GM19035 (cell line): ENCODE results near the gene ARAF.
"Not testable (repeated sequence)": the region's sequence is repeated elsewhere in the genome, so short reads cannot be mapped to it uniquely, and the experiment has no call there.

Experiments
- ATAC-seq: cut with Tn5 transposase; IDR thresholded peaks from one replicate; pipeline ENCODE4 v1.9.1; 2021; ENCODE audit not compliant: unreplicated experiment

Gene ARAF

DNA sequence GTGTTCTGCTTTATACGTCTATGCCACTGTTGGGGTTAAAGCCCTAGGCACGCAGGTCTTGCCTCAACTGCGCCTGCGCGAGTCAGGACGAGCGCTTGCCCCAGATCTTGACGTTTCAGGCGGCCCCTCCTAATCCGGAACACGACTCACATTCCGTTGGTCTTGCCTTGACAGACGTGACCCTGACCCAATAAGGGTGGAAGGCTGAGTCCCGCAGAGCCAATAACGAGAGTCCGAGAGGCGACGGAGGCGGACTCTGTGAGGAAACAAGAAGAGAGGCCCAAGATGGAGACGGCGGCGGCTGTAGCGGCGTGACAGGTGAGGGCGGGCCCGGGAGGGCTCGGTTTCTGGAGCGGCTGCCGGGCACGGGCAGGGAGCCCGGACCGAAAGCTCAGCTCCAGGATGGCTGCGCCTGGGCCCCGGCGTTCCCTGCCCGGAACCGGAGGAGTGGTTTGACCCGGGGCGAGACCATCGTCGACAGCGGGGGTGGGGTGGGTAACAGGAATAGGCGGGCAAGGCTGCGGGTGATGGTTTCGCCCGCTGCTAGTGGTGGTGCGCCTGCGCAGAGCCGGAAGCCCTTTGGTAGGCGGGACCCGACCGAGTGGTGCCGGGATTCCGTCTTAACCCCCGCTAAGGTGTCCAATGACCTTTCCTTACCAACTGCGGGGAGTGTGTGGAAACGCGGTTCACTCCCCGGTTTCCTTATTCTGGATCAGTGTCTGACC lies at the start of gene ARAF:
ARAF (plus strand) TSS at position 272 of the 725 bp plus-strand sequence. CDS start 1,763 bp downstream, outside the sequence.
- peak; percentile 91 for ATAC-seq

DNA sequence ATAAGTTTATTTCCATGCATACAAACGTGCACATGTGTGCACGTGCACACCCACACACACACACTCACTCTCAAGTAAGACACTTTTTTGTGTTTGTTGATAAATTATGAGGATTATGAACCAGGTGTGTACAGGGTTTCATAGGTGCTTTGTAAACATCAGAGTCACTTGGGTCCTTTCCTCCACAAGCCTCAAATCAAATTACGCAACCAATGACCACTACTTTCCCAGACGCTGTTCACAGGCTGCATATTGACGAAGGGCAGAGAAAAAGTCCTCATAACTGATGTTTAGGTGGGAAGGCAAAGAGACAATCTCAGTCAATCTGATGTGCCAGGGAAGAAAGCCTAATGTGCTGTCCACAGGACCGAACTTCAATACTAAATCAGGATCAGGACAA lies 48.6 kb upstream of the ARAF start:
- not testable (repeated sequence) for ATAC-seq

DNA sequence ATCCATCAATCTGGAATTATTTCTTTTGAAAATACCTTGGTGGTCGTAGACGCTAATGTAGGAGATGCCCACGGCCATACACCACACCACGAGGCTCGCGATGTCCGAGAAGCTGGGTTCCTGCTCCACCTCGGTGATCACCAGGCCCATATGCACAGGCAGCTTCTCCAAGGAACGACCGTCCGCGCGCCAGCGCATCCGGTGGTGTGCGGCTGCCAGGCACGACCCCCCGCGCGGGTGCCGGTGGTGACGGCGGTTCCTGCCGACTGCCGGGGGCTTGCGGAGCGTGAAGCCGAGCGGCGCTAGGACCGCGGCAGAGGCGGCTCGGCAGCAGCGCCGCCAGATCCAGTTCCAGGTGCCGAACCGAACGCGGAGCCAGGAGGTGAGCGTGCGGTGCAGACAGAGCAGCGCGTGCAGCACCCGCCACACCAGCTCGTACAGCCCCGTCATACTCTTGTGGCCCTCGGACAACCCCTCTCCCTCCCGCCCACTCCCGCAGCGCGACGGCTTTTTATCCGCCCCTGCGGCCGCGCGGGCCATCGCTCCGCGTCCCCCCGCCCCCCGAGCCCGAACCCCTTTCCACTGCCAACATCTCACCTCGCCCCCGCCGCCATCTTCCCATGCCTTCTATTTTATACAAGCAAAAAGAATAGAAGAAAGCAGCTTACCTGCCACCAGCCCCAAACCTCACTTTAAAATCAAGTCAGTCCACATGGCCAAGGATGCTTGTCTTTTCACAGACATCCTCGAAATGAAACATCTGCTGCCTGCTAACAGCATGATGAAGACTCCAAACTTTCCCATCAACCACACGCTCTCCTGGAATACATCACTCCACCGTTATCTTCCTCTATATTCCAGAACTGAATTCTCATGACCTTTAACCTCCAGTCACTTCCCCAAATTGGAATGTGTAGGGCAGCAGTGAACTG lies 47.7 kb upstream of the ARAF start:
- peak; percentile 63 for ATAC-seq

DNA sequence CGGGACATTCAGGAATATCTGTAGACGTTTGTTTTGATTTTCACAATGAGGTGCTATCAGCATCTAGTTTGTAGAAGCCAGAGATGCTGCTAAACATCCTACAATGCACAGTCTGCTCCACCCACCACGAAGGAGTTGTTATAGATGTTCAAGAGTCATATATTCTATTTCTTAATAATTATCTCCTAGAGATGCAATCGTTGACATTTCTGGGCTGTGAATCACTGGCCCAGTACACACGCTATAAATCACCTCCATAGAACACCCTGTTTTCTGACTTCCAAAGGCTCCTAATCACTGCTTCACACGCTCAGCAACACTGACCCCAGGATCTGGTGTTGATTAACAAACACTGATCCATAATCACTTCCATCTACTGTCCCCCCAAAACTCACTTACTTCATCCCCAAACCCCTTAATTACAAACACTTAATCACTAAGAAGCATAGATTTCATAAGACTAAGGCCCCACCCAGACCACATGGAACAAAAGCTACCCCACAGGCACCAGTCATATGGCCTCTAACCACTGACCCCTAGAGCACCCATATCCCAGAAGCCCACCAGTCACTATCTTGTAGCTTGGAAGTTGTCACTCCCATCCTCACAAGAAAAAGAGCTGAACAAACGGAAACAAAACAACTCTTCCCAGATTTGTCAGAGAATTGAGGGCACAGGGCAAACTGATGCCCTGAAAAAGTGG lies 46.3 kb upstream of the ARAF start:
- no peak for ATAC-seq

DNA sequence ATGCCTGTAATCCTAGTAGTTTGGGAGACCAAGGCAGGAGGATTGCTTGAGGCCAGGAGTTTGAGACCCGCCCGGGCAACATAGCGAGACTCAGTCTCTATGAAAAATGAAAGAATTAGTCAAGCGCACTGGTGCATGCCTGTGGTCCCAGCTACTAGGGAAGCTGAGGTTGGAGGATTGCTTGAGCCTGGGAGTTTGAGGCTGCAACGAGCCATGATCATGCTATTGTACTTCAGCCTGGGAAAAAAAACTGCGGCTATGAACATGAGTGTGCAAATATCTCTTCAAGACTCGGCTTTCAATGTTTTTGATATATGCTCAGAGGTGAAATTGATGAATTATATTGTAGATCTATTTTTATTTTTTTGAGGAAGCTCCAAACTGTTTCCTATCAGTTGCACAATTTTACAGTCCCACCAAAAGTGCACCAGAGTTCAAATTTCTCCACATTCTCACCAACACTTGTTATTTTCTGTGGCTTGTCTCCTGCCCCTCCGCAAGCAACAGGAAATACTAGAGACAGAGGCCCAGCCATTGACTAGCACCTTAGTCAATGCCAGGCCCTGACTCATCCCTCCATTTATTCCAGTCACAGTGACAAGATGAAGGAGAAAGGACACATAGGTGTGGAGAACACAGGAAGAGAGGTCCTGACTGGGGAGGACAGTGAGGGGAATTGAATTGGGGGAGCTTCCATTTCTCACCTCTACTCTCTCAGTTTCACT lies 44.9 kb upstream of the ARAF start:
- ATAC-seq = no peak

DNA sequence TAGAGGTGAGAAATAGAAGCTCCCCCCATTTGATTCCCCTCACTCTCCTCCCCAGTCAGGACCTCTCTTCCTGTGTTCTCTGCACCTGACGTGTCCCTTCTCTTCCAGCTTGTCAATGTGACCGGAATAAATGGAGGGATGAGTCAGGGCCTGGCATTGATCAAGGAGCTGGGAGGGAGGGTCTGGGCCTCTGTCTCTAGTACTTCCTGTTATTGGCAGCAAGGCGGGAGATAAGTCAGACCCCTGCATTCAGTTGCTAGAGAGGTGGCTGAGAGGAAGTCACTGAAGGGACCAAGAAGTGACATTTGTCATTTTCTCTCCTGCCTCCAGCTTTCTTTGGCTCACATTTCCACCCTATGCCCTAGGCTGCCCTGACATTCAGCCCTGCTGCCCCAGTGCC lies 42.9 kb upstream of the ARAF start:
- no peak for ATAC-seq

DNA sequence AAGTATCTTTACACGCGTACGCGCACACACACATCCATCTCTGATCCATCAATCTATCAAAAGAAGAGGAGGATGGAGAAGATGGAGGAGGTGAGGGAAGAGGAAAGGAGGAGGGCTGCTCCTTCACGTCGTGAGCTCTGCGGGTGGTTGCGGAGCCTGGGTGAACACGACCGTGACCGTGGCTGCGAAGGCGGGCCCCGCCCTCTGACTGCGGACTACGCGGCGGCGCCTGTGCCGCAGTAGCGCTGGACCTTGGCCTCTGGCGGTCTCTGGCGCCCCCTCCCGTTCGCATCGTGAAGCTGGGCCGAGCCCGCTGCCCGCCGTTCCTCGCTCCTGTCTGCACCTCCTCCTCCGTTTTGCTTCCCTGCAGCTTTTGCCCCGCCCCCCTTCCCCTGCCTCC lies 37.7 kb upstream of the ARAF start:
- peak; percentile 95 for ATAC-seq

DNA sequence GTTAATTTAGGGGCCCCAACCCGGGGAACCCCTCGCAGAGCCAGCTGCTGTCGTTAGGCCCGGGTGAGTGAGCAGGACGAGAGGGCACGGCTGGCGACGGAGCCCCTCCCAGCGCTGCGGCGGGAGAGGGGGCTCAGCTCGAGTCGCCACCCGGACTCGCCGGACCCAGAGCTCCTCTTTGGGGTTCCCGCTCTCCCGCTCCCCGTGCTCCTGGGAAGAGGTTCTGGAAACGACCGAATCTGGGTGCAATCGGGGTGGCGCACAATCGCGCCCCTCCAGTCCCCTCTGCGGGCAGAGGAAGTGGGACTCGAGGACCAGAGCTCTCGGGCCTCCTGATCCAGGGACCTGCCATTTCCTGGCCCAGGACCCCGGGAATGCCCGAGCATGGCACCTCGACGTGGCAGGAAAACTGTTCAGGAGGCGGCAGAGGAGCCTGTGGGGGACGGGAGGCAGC lies 37.3 kb upstream of the ARAF start:
- ATAC-seq = peak; percentile 22

DNA sequence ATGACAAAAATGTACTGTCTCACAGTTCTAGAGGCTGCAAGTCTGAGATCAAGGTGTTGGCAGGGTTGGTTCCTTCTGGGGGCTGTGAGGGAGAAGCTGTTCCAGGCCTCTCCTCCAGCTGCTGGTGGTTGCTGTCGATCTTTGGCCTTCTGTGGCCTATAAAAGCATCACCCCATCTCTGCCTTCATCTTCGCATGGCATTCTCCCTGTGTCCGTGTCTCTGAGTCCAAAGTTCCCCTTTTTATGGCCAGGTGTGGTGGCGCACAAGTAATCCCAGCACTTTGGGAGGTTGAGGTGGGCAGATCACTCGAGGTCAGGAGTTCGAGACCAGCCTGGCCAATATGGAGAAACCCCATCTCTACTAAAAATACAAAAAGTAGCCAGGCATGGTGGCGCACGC lies 31.5 kb upstream of the ARAF start:
- no peak for ATAC-seq

DNA sequence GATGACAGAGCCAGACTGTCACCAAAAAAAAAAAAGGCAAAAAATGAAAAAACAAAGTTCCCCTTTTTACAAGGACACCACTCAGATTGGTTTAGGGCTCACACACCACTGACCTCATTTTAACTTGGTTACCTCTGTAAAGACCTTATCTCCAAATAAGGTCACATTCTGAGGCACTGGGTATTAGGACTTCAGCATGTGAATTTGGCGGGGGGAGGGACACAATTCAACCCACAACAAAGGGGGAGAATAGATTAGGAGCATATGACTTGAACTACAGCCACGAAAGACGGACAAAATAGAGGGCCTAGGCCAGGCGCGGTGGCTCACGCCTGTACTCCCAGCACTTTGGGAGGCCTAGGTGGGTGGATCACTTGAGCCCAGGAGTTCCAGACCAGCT lies 31.0 kb upstream of the ARAF start:
- ATAC-seq = no peak

DNA sequence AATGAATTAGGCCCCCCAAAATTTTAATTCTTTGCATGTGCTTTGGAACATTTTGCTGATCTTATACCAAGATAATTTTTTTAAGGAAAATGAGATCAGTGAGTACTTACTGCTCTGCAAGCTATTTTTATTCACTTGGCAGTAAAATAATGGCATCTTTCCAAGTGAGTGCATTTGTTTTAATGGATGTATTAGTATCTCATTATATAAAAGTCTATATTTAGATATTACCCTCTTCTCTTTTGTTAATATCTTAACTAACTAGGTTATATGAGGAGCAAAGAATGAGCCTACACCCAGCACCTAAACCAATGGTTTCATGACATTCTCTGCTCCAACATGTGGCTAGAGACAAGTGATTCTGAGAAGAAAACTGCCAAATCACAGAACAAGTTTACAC lies 21.1 kb upstream of the ARAF start:
- ATAC-seq = no peak

DNA sequence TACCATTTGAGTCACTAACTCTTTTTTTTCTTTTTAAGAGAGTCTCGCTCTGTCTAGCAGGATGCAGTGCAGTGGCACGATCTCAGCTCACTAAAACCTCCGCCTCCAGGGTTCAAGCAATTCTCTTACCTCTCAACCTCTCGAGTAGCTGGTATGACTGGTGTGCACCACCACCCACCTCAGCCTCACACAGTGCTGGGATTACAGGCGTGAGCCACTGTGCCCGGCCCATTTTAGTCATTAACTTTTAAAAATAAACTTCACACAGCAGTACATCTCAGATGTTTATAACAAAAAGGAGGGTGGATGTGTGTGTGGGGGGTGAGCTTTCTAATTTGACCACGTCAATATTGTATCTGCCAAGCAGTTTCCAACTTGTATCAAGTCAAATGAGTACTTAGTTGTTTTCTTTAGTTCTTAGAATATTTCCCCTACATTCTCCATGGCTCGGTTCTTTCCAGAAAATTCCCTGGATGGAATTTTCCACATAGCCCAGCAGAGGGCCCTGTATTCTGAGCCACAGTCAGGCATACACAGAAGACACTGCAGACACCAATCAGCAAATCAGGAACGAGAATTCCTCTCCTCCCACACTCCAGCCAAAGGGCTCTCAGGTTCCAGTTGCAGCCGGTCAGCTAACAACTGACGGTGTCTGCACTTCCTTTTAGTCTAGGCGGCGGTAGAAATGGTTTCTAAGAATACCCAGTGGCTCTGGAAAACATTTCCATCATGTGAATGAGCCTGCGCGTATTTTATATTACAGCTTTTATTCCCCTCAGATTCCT lies 20.1 kb upstream of the ARAF start:
- ATAC-seq = no peak

DNA sequence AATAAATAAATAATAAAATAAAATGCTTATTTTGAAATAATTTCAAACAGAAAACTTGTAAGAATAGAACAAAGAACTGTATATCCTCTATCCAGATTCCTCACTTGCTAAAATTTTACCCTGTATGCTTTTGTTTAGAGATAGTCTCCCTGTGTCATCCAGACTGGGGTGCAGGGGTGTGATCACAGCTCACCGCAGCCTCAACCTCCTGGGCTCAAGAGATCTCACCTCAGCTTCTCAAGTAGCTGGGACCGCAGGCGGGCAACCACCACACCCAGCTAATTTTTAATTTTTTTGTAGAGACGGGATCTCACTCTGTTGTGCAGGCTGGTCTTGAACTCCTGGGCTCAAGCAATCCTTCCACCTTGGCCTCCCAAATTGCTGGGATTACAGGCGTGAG lies 17.5 kb upstream of the ARAF start:
- no peak for ATAC-seq

DNA sequence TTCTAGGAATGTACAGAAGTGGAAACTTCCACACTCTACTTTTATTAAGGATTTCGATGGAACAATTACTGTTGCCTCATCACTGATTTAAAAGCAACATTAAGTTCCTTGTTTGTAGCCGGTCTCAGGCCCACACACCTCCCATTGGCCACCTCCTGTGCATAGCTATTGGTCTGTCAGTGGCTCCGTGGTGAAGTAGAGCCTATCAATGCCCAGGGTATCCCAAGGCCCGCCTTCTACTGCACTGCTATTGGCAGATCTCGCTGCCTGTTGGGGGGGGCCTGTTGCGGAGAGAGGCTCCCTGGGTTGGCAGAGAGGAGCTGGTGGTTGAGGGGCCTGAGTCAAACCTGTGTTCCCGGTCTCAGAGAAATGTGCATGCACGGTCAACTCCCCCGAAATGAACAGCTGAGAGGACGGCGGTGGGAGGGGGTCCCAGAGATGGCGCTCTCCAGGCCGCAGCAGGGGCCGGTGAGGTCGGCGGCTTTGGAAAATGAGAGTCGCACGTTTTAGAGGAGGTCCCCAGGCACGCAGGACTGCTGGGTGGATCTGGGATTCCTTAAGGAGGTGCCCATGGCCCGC lies 4.9 kb upstream of the ARAF start:
- ATAC-seq = peak; percentile 79

DNA sequence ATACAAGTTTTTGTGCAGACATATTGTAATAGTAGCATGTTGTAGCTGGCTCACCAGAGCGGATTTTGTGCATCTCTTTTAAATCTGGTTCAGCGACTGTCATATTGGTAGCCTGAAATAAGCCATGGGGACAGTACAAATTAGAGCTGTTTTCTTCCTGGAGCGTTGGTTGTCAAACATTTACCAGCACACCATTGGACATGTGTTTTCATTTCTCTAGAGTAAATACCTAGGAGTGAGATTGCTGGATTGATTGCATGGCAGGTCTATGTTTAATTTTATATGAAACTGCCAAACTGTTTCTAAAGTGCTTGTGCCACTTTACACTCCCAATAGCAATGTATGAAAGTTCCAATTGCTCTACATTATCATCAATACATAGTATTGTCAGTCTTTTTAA lies 2.6 kb upstream of the ARAF start:
- ATAC-seq = no peak

DNA sequence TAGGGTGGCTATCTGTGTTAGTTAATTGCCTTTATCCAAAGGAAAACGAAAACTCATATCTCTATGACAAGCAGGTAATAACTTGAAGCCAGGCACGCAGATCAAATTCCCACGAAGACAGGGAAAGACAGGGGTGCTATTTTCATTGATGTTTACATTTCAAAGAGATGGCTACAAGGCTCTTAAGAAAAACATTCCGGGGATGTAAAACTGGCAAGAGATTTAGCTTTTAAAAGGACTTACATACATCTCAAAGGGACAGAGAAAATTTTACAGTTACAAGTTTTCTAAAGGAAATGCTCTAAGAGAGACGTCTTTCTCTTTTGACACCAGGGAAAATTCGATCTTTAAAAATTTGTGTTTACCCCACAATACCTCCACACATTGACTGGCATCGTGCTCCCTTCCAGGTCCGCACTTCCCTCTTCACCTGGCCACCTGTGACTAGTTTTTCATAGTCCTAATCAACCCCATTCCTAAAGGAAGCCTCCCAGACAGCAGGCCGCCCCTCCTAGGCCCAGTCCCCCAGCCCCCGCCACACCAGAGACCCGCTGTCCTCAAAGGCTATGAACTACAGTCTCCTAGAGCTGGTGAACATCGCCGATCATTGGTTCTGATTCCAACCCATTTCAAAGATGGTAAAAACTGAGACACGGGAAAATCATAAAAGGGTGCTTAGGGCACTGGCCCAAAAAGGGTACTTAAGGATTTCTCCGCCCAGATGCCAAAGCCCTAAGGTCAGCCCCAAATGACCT lies 649 bp upstream of the ARAF start:
- no peak for ATAC-seq

DNA sequence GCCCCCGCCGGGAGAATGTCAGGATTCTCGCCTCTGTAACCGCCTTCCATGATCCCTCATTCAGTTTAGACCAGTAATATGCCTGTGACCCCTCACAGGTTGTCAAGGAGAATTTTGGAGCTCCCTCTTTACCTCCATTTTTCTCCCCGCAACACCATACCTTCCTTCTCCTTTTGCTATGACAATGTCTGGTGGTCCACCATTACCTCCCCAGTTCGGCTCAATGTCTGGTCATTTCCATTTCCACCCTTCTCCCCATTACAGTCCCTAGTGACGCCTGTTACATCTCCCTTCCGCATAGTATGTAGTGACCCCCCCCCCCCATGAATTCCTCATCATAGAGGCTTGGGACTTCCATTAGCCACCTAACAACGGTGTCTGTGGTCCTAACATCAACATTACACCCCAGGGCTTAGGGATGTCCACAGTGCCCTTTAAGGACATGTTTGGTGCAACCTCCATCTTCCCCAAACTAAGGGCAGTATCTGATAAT lies 700 bp downstream of the ARAF start:
- no peak for ATAC-seq

DNA sequence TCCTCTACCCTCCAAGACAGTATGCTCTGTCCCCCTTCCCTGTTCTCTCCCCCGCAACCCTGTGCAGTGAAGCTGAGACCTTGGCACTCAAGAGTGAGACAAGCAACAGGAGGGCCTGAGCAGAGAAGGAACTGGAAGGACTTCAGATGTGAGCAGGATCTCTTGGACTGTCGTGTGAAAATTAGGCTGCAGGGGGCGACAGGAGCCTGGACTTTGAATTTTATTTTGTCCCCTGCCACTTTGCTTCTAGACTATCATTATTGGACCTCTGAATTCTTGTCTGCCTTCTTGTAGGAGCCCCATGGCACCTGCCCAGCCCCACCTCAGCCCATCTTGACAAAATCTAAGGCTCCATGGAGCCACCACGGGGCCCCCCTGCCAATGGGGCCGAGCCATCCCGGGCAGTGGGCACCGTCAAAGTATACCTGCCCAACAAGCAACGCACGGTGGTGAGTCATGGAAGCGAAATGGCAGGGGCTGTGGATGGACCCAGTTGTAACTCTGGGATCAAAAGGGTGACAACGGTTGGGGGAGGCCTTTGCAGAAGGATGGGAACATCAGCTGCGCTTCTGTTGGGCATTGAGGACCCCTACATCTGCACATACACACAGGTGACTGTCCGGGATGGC lies 1.7 kb downstream of the ARAF start:
- ATAC-seq = no peak
